GM12878 (cell line): Measurements from ENCODE around the gene PADI3.

ENCODE experiments used
- BACH1 ChIP-seq: fragments of 450-650 bp; IDR thresholded peaks from 2 replicates; pipeline ENCODE4 v1.6.1; 2017; ENCODE audit warnings: mild to moderate bottlenecking, borderline replicate concordance
- CTCF ChIP-seq, 3 experiments: IDR thresholded peaks in 2 of 3; conservative IDR thresholded peaks in 1 of 3; 2 replicates each; pipeline ENCODE4 v1.5.1; 2011; ENCODE audit warnings: low read depth in 3 of 3, low read length in 3 of 3, mild to moderate bottlenecking in 3 of 3, control low read depth in 2 of 3, moderate library complexity in 2 of 3, inconsistent platforms in 1 of 3, mixed read lengths in 1 of 3; ENCODE audit not compliant: control insufficient read depth in 2 of 3, insufficient read depth in 1 of 3; ENCODE audit errors: extremely low read depth in 1 of 3
- NBN ChIP-seq: fragments of 450-650 bp; IDR thresholded peaks from 2 replicates; pipeline ENCODE4 v1.6.1; 2016
- USF1 ChIP-seq: IDR thresholded peaks from 2 replicates; pipeline ENCODE4 v1.6.1; 2011; ENCODE audit warnings: borderline replicate concordance, low read depth, mild to moderate bottlenecking, moderate library complexity, mixed read lengths, low read length; ENCODE audit not compliant: insufficient read depth; ENCODE audit errors: extremely low read length
- ZNF207 ChIP-seq: fragments of 450-650 bp; IDR thresholded peaks from 2 replicates; pipeline ENCODE4 v1.6.1; 2014; ENCODE audit warnings: antibody characterized with exemption, mild to moderate bottlenecking, borderline replicate concordance
- TF ChIP-seq, protein P1 (sequence below): IDR thresholded peaks from 2 replicates; pipeline ENCODE4 v1.6.1; 2012; ENCODE audit warnings: low read depth, low read length, improper control_type of control experiment

- TF ChIP-seq ZNF207 (no peak), BACH1 (no peak), CTCF (IDR thresholded peaks at IDR 0.05 in 2 of 3, conservative IDR thresholded peaks at IDR 0.05 in 1 of 3; ENCODE audit: control insufficient read depth in 2 of 3, extremely low read depth in 1 of 3, insufficient read depth in 1 of 3, low read depth in 3 of 3, low read length in 3 of 3) (no peak; a peak in 1 of 6 replicates), NBN (no peak), USF1 (no peak)
- TF ChIP-seq, protein P1, sequence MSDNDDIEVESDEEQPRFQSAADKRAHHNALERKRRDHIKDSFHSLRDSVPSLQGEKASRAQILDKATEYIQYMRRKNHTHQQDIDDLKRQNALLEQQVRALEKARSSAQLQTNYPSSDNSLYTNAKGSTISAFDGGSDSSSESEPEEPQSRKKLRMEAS = no peak
Measured at GRCh38 chr1:17237561-17237903, 11.4 kb upstream of the PADI3 start.
